Activated CD4-positive, alpha-beta T cell treated with anti-CD3 and anti-CD28 coated beads, Interleukin-2, Interleukin-4, amounts not matched to agents 100 ng/mL and 50 ng/mL, durations not matched to agents 16 hours and 8 hours (primary cell): Measurements from ENCODE around the gene NIPBL.
"Not testable (repeated sequence)": the region's sequence is repeated elsewhere in the genome, so short reads cannot be mapped to it uniquely, and the experiment has no call there.

Experiments used
- DNase-seq: peaks from one replicate; pipeline ENCODE4 v3.0.0-alpha.2; 2020; ENCODE audit warnings: low spot score

The NIPBL gene

GRCh38 chr5:36879274-36880033 is 2.9 kb downstream of the NIPBL start:
- no peak for DNase-seq

GRCh38 chr5:36880761-36881160 is 4.2 kb downstream of the NIPBL start:
- DNase-seq, result no peak

- DNase-seq, result no peak
These were observed 4.7 kb downstream of the NIPBL start for GRCh38 chr5:36881304-36881703.

- no peak for DNase-seq
These were observed 5.2 kb downstream of the NIPBL start for GRCh38 chr5:36881807-36882206.

- DNase-seq, result peak; percentile 24
These were observed 5.7 kb downstream of the NIPBL start for GRCh38 chr5:36882250-36882649.

- DNase-seq, result no peak
These were observed 7.4 kb downstream of the NIPBL start for GRCh38 chr5:36883894-36884462.

GRCh38 chr5:36885149-36885548 is 8.6 kb downstream of the NIPBL start:
- DNase-seq, result no peak

GRCh38 chr5:36885566-36886485 is 9.3 kb downstream of the NIPBL start:
- DNase-seq, result no peak

- no peak for DNase-seq
These were observed 10.2 kb downstream of the NIPBL start for GRCh38 chr5:36886791-36887190.

GRCh38 chr5:36887532-36887931 is 11.0 kb downstream of the NIPBL start:
- DNase-seq, result no peak

GRCh38 chr5:36888303-36888702 is 11.7 kb downstream of the NIPBL start:
- no peak for DNase-seq

- DNase-seq, result peak; percentile 31
These were observed 12.7 kb downstream of the NIPBL start for GRCh38 chr5:36889264-36889663.

- no peak for DNase-seq
These were observed 14.7 kb downstream of the NIPBL start for GRCh38 chr5:36891266-36891665.

- DNase-seq, result not testable (repeated sequence)
These were observed 15.7 kb downstream of the NIPBL start for GRCh38 chr5:36892085-36892830.

GRCh38 chr5:36894954-36895353 is 18.4 kb downstream of the NIPBL start:
- no peak for DNase-seq

- no peak for DNase-seq
These were observed 19.9 kb downstream of the NIPBL start for GRCh38 chr5:36896476-36896875.

- DNase-seq, result no peak
These were observed 21.0 kb downstream of the NIPBL start for GRCh38 chr5:36897616-36898015.

GRCh38 chr5:36899860-36900259 is 23.3 kb downstream of the NIPBL start:
- no peak for DNase-seq

GRCh38 chr5:36900283-36900682 is 23.7 kb downstream of the NIPBL start:
- DNase-seq, result no peak

GRCh38 chr5:36901077-36901476 is 24.5 kb downstream of the NIPBL start:
- DNase-seq, result not testable (repeated sequence)

- no peak for DNase-seq
These were observed 25.3 kb downstream of the NIPBL start for GRCh38 chr5:36901856-36902255.

- no peak for DNase-seq
These were observed 25.8 kb downstream of the NIPBL start for GRCh38 chr5:36902353-36902752.
